ENCODE measurements around the gene CIB1.

DNA sequence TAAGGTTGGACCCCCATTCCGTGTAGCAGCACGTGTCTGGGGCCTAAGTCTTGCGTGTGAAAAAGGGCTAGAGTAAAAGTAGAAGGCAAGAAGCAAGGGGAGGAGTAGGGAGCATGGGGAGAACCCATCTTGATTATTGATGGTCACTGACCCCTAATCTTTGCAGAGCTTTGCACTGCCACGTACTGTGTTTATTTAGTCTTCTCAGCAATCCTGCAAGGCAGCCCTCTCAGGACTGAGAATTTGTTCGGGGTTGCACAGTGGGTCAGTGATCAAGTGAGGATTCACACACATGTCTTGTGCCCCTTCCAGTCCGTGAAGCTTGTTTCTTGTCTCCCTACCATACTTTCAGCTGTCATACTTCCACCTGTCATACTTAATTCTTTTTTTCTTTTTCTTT lies 25.4 kb downstream of the CIB1 start:
- TF ChIP-seq, protein P1, sequence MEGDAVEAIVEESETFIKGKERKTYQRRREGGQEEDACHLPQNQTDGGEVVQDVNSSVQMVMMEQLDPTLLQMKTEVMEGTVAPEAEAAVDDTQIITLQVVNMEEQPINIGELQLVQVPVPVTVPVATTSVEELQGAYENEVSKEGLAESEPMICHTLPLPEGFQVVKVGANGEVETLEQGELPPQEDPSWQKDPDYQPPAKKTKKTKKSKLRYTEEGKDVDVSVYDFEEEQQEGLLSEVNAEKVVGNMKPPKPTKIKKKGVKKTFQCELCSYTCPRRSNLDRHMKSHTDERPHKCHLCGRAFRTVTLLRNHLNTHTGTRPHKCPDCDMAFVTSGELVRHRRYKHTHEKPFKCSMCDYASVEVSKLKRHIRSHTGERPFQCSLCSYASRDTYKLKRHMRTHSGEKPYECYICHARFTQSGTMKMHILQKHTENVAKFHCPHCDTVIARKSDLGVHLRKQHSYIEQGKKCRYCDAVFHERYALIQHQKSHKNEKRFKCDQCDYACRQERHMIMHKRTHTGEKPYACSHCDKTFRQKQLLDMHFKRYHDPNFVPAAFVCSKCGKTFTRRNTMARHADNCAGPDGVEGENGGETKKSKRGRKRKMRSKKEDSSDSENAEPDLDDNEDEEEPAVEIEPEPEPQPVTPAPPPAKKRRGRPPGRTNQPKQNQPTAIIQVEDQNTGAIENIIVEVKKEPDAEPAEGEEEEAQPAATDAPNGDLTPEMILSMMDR (IDR thresholded peaks at IDR 0.05): no peak
- TF ChIP-seq POLR2A (IDR thresholded peaks at IDR 0.05): no peak

All from breast epithelium (tissue), 3 donors.